HG02970 (cell line): ENCODE data around the gene PZP.

ENCODE experiments used
- ATAC-seq: cut with Tn5 transposase; IDR thresholded peaks from one replicate; pipeline ENCODE4 v1.9.1; 2021; ENCODE audit warnings: mild to moderate bottlenecking, moderate library complexity, moderate number of reproducible peaks; ENCODE audit not compliant: unreplicated experiment, low FRiP score

Gene PZP

GRCh38 chr12:9127936-9128663 lies 80.1 kb downstream of the PZP start:
- ATAC-seq, result no peak

- no peak for ATAC-seq
Measured at GRCh38 chr12:9127484-9127883, 80.7 kb downstream of the PZP start.

- no peak for ATAC-seq
Measured at GRCh38 chr12:9124383-9125031, 83.7 kb downstream of the PZP start.

- no peak for ATAC-seq
Measured at GRCh38 chr12:9123781-9124382, 84.3 kb downstream of the PZP start.

- no peak for ATAC-seq
Measured at GRCh38 chr12:9122091-9122609, 86.0 kb downstream of the PZP start.

GRCh38 chr12:9120487-9121184 lies 87.6 kb downstream of the PZP start:
- no peak for ATAC-seq

- ATAC-seq, result no peak
Measured at GRCh38 chr12:9118158-9118557, 90.0 kb downstream of the PZP start.

GRCh38 chr12:9115731-9116559 lies 92.2 kb downstream of the PZP start, which contains the start of gene A2M:
TSS of gene A2M (minus strand) at chr12:9115919. CDS start at chr12:9115849, 70 bp downstream.
- no peak for ATAC-seq

GRCh38 chr12:9114946-9115345 lies 93.2 kb downstream of the PZP start:
- ATAC-seq, result no peak

- ATAC-seq, result no peak
Measured at GRCh38 chr12:9113987-9114309, 94.2 kb downstream of the PZP start.

- ATAC-seq, result no peak
Measured at GRCh38 chr12:9113296-9113986, 94.8 kb downstream of the PZP start.

- ATAC-seq, result no peak
Measured at GRCh38 chr12:9112076-9112853, 95.9 kb downstream of the PZP start.

- no peak for ATAC-seq
Measured at GRCh38 chr12:9111525-9111924, 96.7 kb downstream of the PZP start.

GRCh38 chr12:9109737-9110491 lies 98.3 kb downstream of the PZP start:
- no peak for ATAC-seq

- ATAC-seq, result no peak
Measured at GRCh38 chr12:9109213-9109522, 99.0 kb downstream of the PZP start.

GRCh38 chr12:9108504-9109212 lies 99.5 kb downstream of the PZP start:
- ATAC-seq, result no peak

- ATAC-seq, result no peak
Measured at GRCh38 chr12:9107542-9107873, 100.7 kb downstream of the PZP start.
